Endothelial cell (in vitro differentiated cells): ENCODE results near the gene MPP7. TPM values are rescaled to one million over a fixed set of nuclear protein-coding genes. Genes with fewer than 3 reads are reported as not detected.
"Not testable (repeated sequence)": the region's sequence is repeated elsewhere in the genome, so short reads cannot be mapped to it uniquely, and the experiment has no call there.

Experiments
- DNase-seq: peaks from one replicate; pipeline ENCODE4 v3.0.0; 2021; ENCODE audit warnings: low spot score
- H3K27ac Mint-ChIP-seq: one replicate; pipeline ENCODE4 v1.8.0; 2021; ENCODE audit warnings: mixed read lengths, inconsistent platforms; ENCODE audit not compliant: unreplicated experiment
- H3K27me3 Mint-ChIP-seq: one replicate; pipeline ENCODE4 v1.8.0; 2021; ENCODE audit warnings: mild to moderate bottlenecking, moderate library complexity, mixed read lengths, inconsistent platforms; ENCODE audit not compliant: unreplicated experiment
- H3K36me3 Mint-ChIP-seq: one replicate; pipeline ENCODE4 v1.8.0; 2021; ENCODE audit warnings: mild to moderate bottlenecking, low read depth, mixed read lengths, inconsistent platforms; ENCODE audit not compliant: unreplicated experiment
- H3K4me1 Mint-ChIP-seq: one replicate; pipeline ENCODE4 v1.8.0; 2021; ENCODE audit warnings: mild to moderate bottlenecking, mixed read lengths, inconsistent platforms; ENCODE audit not compliant: unreplicated experiment
- H3K4me3 Mint-ChIP-seq: one replicate; pipeline ENCODE4 v1.8.0; 2021; ENCODE audit warnings: mild to moderate bottlenecking, mixed read lengths, inconsistent platforms; ENCODE audit not compliant: unreplicated experiment
- H3K9me3 Mint-ChIP-seq: one replicate; pipeline ENCODE4 v1.8.0; 2021; ENCODE audit warnings: mixed read lengths, inconsistent platforms; ENCODE audit not compliant: unreplicated experiment
- total RNA-seq: library from RNA; stranded (reverse); fragmentation: NEBNext Ultra II Directional; extraction: Animal tissue kit (Norgen Biotek cat#: 25700); gene quantifications from one replicate; pipeline ENCODE4 v1.2.1, GENCODE V29; 2021; ENCODE audit not compliant: unreplicated experiment
- TF ChIP-seq, protein P1 (sequence below): fragments of 200-600 bp; sonication (generic); IDR thresholded peaks from one replicate; pipeline ENCODE4 v1.5.0; 2021; ENCODE audit warnings: antibody characterized with exemption; ENCODE audit not compliant: unreplicated experiment

The MPP7 gene
- total RNA-seq, 1 donor from 2014 or later = 1.4 TPM

DNA sequence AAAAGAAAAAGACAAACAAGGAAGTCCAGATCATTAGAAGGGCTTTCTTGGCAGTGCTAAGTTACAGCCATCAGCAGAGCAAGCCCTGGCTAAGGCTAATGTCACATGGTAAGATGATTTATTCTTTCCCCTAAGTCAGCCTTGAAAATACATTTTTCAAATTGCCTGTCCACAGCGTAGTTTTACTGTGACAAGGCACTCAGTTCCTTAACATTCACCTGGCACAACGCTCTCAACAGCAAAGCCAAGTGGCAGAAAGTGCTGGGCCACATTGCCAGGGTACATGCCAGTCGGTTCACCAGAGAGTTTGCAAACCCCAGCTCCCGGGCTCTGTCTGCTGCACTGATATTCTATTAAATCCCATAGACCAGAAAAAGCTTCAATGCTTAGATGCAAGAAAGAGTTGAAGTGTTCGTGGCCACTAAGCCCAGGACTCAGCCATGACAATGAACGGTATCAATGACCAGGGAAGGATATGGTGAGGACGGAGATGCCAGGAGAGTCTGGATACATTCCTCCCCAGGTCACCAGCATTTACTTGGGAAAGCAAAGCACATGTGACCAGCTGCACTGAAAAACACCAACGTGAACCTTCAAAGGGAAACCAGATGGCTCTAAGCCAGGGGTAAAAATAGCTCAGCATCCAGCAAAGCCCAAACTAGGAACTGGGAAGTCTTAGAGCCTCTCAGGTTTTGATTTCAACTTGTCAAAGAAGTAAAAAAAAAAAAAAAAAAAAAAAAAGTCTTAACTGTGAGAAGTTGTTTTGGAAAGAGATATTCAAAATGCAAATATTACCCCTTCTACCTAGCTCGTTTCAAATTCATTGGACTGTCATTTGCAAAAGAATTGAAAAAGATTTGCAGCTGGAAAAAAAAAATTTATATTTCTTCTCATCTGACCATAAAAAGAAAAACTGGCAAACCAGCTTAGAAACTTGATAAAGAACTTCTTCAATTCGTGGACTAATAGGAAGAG lies 23.9 kb upstream of the MPP7 start:
- Mint-ChIP-seq H3K4me3 (no peak overlapping the region), H3K36me3 (no peaks in the 10 kb centered on the region), H3K27ac (no peak overlapping the region), H3K4me1 (peaks cover under 1% of the 10 kb centered on the region), H3K9me3 (no peaks in the 10 kb centered on the region), H3K27me3 (peaks cover 3% of the 10 kb centered on the region)
- TF ChIP-seq, protein P1, sequence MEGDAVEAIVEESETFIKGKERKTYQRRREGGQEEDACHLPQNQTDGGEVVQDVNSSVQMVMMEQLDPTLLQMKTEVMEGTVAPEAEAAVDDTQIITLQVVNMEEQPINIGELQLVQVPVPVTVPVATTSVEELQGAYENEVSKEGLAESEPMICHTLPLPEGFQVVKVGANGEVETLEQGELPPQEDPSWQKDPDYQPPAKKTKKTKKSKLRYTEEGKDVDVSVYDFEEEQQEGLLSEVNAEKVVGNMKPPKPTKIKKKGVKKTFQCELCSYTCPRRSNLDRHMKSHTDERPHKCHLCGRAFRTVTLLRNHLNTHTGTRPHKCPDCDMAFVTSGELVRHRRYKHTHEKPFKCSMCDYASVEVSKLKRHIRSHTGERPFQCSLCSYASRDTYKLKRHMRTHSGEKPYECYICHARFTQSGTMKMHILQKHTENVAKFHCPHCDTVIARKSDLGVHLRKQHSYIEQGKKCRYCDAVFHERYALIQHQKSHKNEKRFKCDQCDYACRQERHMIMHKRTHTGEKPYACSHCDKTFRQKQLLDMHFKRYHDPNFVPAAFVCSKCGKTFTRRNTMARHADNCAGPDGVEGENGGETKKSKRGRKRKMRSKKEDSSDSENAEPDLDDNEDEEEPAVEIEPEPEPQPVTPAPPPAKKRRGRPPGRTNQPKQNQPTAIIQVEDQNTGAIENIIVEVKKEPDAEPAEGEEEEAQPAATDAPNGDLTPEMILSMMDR = no peak
- DNase-seq = no peak

DNA sequence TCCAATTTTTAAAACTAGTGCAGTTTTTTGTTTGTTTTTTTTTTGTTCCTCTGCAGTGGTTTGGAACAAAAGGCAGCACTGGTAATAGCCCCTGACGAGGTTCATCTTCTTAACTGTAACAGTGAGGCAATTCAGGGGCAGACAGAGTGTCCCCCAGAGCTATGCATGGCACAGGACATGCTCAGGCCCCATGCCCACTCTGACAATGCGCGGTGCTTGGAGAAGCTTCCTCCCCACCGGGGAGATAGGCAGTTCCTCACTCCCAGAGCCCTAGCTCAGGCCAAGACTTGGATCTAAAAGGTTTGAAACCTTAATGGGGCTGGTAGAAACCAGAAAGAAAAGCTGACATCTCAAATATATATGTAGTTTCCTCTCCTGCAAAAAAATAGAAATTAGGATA lies 17.9 kb upstream of the MPP7 start:
- no peak for DNase-seq
- no peaks in the 10 kb centered on the region for H3K27me3 Mint-ChIP-seq
- no peak overlapping the region for H3K27ac Mint-ChIP-seq

DNA sequence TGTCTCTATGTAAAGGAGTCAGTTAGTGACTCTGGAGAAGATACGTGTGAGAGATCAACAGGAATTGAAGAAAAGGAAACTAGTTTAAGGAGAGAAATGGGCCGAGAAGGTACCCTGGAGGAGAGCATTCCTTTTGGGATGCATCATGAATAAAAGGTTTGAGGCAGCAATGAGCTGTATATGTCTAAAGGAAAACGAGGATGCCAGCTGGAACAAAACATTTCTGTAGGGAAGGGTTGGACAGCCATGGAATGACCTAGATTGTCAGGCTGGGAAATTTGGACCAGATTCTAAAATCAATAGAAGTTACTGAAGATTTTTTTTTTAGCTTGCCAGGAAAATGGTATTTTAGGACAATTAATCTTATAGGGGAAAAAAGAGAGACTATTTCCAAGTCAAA lies 17.2 kb upstream of the MPP7 start:
- TF ChIP-seq, protein P1 = no peak
- no peak for DNase-seq
- Mint-ChIP-seq H3K4me3 (no peak overlapping the region), H3K4me1 (no peaks in the 10 kb centered on the region), H3K27ac (no peak overlapping the region), H3K36me3 (no peaks in the 10 kb centered on the region), H3K9me3 (no peaks in the 10 kb centered on the region), H3K27me3 (no peaks in the 10 kb centered on the region)

More for the DNA sequence above, 17.9 kb upstream of the MPP7 start:
- no peaks in the 10 kb centered on the region for H3K9me3 Mint-ChIP-seq
- H3K36me3 Mint-ChIP-seq = no peaks in the 10 kb centered on the region
- H3K4me1 Mint-ChIP-seq = no peaks in the 10 kb centered on the region
- no peak overlapping the region for H3K4me3 Mint-ChIP-seq
- TF ChIP-seq, protein P1 = no peak

DNA sequence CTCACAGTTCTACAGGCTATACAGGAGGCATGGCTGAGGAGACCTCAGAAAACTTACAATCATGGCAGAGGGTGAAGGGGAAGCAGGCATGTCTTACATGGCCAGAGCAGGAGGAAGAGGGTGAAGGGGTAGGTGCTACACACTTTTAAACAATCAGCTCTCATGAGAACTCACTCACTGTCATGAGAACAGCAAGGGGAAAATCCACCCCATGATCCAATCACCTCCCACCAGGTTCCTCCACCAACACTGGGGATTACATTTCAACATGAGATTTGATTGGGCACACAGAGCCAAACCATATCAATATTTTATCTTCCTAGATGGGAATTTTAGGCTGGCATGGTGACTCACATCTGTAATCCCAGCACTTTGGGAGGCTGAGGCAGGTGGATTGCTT lies 16.2 kb upstream of the MPP7 start:
- not testable (repeated sequence) for H3K27me3 Mint-ChIP-seq, H3K4me3 Mint-ChIP-seq, H3K9me3 Mint-ChIP-seq, H3K27ac Mint-ChIP-seq, H3K4me1 Mint-ChIP-seq, DNase-seq, H3K36me3 Mint-ChIP-seq

DNA sequence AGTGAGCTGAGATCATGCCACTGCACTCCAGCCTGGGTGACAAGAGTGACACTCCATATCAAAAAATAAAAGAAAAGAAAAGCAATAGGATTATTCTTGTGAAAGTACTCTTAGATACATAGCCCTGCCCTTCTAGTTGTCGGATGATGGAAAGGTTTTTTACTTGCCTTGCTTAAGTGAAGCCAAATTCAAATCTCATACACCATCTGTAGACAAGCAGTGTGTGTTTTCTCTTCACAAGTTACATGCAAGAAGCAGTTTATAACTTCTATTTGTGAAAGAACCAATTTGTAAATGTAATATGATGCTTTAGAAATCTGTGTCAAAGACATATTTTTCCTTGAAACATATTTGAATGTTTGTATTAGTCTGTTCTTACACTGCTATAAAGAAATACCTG lies 15.8 kb upstream of the MPP7 start:
- no peaks in the 10 kb centered on the region for H3K36me3 Mint-ChIP-seq
- no peaks in the 10 kb centered on the region for H3K9me3 Mint-ChIP-seq
- no peaks in the 10 kb centered on the region for H3K27me3 Mint-ChIP-seq
- H3K27ac Mint-ChIP-seq = no peak overlapping the region
- no peak overlapping the region for H3K4me3 Mint-ChIP-seq
- TF ChIP-seq, protein P1 = no peak
- H3K4me1 Mint-ChIP-seq = no peaks in the 10 kb centered on the region
- no peak for DNase-seq
